Stimulated activated CD8-positive, alpha-beta memory T cell treated with anti-CD3 and anti-CD28 coated beads, Interleukin-2, amount 100 ng/mL, for 48 hours (primary cell): ENCODE measurements around the gene TPK1.
"Not testable (repeated sequence)": the region's sequence is repeated elsewhere in the genome, so short reads cannot be mapped to it uniquely, and the experiment has no call there.

Experiments
- DNase-seq, 2 donors: peaks; one replicate each; pipeline ENCODE4 v3.0.0-alpha.2; 2020; ENCODE audit warnings: low read depth in 2 of 2

The TPK1 gene

GRCh38 chr7:144474800-144475615, 360.8 kb downstream of the TPK1 start:
- DNase-seq: no peak

DNA sequence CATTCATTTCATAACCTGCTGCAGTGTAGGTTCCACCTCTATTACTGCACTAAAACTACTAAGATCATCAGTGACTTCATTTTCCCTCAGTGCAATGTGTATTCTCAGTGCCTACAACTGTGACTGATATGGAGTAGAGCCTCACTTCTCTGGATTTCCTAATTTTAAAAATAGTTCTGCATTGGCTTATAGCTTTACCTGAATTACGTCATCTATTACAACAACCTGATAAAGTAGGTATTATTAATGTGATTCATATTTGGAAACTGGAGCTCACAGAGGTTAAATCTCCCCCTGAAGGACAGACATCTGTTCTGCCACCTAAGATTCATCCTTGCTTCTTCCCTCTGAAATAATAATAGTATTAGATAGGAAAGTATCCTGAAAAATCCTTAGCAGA, 361.5 kb downstream of the TPK1 start:
- no peak for DNase-seq

- no peak for DNase-seq
These were observed 361.9 kb downstream of the TPK1 start for GRCh38 chr7:144473908-144474307.

- DNase-seq: no peak
These were observed 365.8 kb downstream of the TPK1 start for GRCh38 chr7:144470078-144470477.

- DNase-seq: no peak
These were observed 366.7 kb downstream of the TPK1 start for GRCh38 chr7:144468990-144469732.

GRCh38 chr7:144459635-144460034, 376.2 kb downstream of the TPK1 start:
- DNase-seq: no peak

- no peak for DNase-seq
These were observed 380.8 kb downstream of the TPK1 start for GRCh38 chr7:144455040-144455404.

GRCh38 chr7:144454256-144455039, 381.4 kb downstream of the TPK1 start:
- DNase-seq: no peak

GRCh38 chr7:144452064-144452463, 383.8 kb downstream of the TPK1 start:
- no peak for DNase-seq

DNA sequence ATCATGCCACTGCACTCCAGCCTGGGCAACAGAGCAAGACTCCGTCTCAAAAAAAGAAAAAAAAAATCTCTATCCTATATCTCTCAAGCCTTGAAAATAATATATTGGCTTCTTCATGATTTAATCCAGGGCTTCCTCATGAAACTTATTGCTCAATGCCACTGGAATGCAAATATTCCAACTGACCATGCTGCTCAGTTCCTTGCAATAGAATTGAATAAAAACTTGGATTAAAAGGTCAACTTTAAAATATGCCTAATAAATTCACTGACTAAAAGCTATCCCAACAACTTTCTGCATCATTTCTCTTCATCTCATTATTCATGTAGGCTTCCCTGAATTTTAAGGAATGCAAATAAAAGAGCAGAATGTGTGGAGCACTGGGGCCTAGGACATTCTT, 390.3 kb downstream of the TPK1 start:
- DNase-seq: no peak

GRCh38 chr7:144439717-144440205, 396.1 kb downstream of the TPK1 start:
- DNase-seq: no peak

- DNase-seq: no peak
These were observed 397.1 kb downstream of the TPK1 start for GRCh38 chr7:144438759-144439158.

GRCh38 chr7:144437370-144438191, 398.3 kb downstream of the TPK1 start:
- DNase-seq: peak in 1 of 2 donors; percentile 28

- DNase-seq: no peak
These were observed 399.4 kb downstream of the TPK1 start for GRCh38 chr7:144436500-144436899.

DNA sequence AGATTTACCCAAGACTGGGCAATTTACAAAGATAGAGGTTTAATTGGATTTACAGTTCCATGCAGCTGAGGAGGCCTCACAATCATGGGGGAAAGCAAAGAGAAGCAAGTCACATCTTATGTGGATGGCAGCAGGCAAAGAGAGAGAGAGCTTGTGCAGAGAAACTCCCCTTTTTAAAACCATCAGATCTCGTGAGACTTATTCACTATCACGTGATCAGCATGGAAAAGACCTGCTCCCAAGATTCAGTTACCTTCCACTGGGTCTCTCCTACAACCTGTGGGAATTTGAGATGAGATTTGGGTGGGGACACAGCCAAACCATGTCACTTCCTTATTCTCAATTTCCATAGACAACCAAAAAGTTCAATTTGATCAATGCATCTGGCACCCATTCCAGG, 407.4 kb downstream of the TPK1 start:
- DNase-seq: no peak

- not testable (repeated sequence) for DNase-seq
These were observed 408.3 kb downstream of the TPK1 start for GRCh38 chr7:144427539-144427938.

DNA sequence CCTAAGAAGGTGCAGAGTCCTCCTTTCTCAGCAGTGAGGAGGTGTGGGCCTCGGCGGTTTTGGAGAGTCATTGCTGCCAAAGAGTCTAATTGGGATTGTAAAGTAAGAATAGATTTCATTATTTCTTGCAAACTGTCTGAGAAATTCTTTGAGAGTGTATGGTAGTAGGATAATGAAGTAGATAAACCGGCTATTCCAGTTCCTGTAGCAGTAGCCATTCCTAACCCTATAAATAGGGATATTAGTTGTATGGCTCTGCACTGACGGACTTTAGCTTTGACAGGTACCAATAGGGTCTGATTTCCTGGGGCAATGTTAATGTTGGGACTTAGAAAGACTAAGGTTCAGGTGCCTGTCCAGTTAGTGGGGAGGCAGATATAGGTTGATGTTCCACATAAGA, 416.9 kb downstream of the TPK1 start:
- DNase-seq: not testable (repeated sequence)

GRCh38 chr7:144416341-144416740, 419.5 kb downstream of the TPK1 start:
- DNase-seq: no peak

DNA sequence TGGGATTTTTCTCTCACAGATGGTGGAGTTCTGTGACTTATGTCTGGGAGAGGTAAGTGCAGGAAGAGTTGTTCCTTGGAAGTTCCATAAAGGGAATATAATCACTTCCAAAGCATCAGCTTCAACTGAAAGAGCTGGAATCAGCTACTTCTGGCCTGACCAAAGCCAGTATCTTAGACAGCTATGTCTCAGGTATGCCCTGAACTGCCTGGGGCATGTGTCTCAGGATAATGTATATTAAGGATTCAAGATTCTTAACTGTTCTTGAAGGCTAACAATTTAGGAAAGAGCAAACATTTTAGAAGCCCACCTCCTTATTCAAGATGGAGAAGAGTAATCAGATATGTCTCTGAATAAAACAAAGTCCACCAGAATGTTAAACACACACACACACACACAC, 420.0 kb downstream of the TPK1 start:
- DNase-seq: no peak

GRCh38 chr7:144414815-144415214, 421.0 kb downstream of the TPK1 start:
- no peak for DNase-seq

DNA sequence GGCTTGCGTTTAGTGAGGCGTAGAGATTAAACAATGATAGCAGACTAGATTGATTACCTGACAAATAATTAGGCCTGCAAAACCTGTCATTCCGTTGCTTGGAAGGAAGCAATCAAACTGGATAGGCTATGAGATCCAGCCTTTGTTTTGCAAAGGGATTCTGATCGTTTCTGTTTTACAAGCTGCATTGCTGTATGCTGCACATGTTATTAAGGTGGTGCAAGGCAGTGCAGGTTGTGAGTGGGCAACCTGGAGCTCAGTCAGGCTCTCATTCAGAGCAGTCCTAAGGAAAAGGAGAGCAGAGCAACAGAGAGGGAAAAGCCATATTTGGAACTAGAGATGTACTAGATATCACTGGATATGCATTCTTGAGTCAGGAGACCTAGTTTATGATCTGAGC, 425.4 kb downstream of the TPK1 start:
- no peak for DNase-seq
